HCT116 (cell line): ENCODE data around the gene MAN2B1. TPM values are rescaled to one million over a fixed set of nuclear protein-coding genes. Genes with fewer than 3 reads are reported as not detected.

Source experiments
- ATAC-seq: fragments of 200-7000 bp; cut with Tn5 transposase; 2 replicates; pipeline ENCODE4 v1.9.1; 2020; ENCODE audit warnings: mild to moderate bottlenecking, moderate library complexity
- BruUV-seq: library from RNA; stranded (reverse); fragments of 400-500 nt; replicated peaks from 2 replicates; lab custom pipeline; 2021; lab: Mats Ljungman, UMichigan
- CTCF ChIA-PET: fragments of 300-600 bp; sonication (Branson Sonifier 250); formaldehyde crosslinking; loops from one replicate; lab custom pipeline; 2021; ENCODE audit warnings: antibody characterized with exemption; lab: Charles Lee
- POLR2A ChIA-PET: fragments of 300-600, 350-600 bp; sonication (Branson Sonifier 250); formaldehyde crosslinking; loops from one replicate; lab custom pipeline; 2021; ENCODE audit warnings: antibody characterized with exemption; lab: Charles Lee
- RAD21 ChIA-PET, 2 experiments: fragments of 300-600 bp; sonication (Branson Sonifier 250); formaldehyde crosslinking; loops; one replicate each; lab custom pipeline; 2023; ENCODE audit warnings: low total read pairs in 2 of 2; ENCODE audit not compliant: uncharacterized antibody in 2 of 2, unreplicated experiment in 2 of 2, low non-redundant PET in 1 of 2; lab: Charles Lee
- DNase-seq: peaks from one replicate; pipeline ENCODE4 v3.0.0-alpha.2; 2010; ENCODE audit warnings: low read depth, low spot score
- H2AFZ ChIP-seq: fragments of 200-600 bp; shearing (Covaris generic), sonication (generic); 2 replicates; pipeline ENCODE4 v1.6.1; 2017; ENCODE audit warnings: low read depth, mixed run types, mixed read lengths, antibody characterized with exemption, low read length; ENCODE audit not compliant: poor library complexity, severe bottlenecking
- H3K27ac ChIP-seq: 2 replicates; pipeline ENCODE4 v1.5.1; 2012; ENCODE audit warnings: low read depth, low read length
- H3K27me3 ChIP-seq: fragments of 200-600 bp; sonication (generic); 2 replicates; pipeline ENCODE4 v1.6.1; 2016; ENCODE audit warnings: mixed run types, low read length, mixed read lengths; ENCODE audit not compliant: insufficient read depth
- H3K36me3 ChIP-seq, 2 experiments: fragments of 200-500 bp in 1 of 2; fragments of 200-600 bp in 1 of 2; sonication (Bioruptor generic) in 1 of 2; sonication (generic) in 1 of 2; 2 replicates each; pipeline versions ENCODE4 v1.5.1 to v1.6.1; 2014 to 2016; ENCODE audit warnings: low read length in 2 of 2, inconsistent platforms in 1 of 2, mixed read lengths in 1 of 2, mixed run types in 1 of 2; ENCODE audit not compliant: insufficient read depth in 2 of 2, control insufficient read depth in 1 of 2
- H3K4me1 ChIP-seq, 2 experiments: fragments of 200-600 bp in 1 of 2; sonication (generic) in 1 of 2; 2 replicates each; pipeline versions ENCODE4 v1.5.1 to v1.6.1; 2012 to 2017; ENCODE audit warnings: low read length in 2 of 2, inconsistent platforms in 1 of 2, mild to moderate bottlenecking in 1 of 2, mixed read lengths in 1 of 2, mixed run types in 1 of 2, moderate library complexity in 1 of 2; ENCODE audit not compliant: insufficient read depth in 2 of 2, control insufficient read depth in 1 of 2
- H3K4me2 ChIP-seq: fragments of 200-600 bp; sonication (generic); 2 replicates; pipeline ENCODE4 v1.6.1; 2017; ENCODE audit warnings: mixed run types, low read length, mixed read lengths
- H3K4me3 ChIP-seq, 2 experiments: fragments of 200-600 bp in 1 of 2; sonication (generic) in 1 of 2; replicated peaks in 1 of 2; 2 replicates each; pipeline ENCODE4 v1.5.1; 2011 to 2016; ENCODE audit warnings: low read length in 2 of 2, control low read depth in 1 of 2, low read depth in 1 of 2, mild to moderate bottlenecking in 1 of 2, mixed read lengths in 1 of 2, mixed run types in 1 of 2
- H3K79me2 ChIP-seq: fragments of 200-600 bp; sonication (generic); 2 replicates; pipeline ENCODE4 v1.6.1; 2017; ENCODE audit warnings: mild to moderate bottlenecking, mixed run types, low read length, moderate library complexity, mixed read lengths; ENCODE audit not compliant: insufficient read depth
- H3K9ac ChIP-seq: fragments of 200-600 bp; sonication (generic); 2 replicates; pipeline ENCODE4 v1.6.1; 2016; ENCODE audit warnings: low read length, mixed read lengths
- H3K9me2 ChIP-seq: fragments of 200-600 bp; sonication (generic), shearing (Covaris generic); 2 replicates; pipeline ENCODE4 v1.6.1; 2017; ENCODE audit warnings: mixed run types, mild to moderate bottlenecking, moderate library complexity; ENCODE audit not compliant: insufficient read depth
- H3K9me3 ChIP-seq, 2 experiments: fragments of 200-500 bp in 1 of 2; fragments of 200-600 bp in 1 of 2; sonication (Bioruptor generic) in 1 of 2; sonication (generic) in 1 of 2; 2 replicates each; pipeline ENCODE4 v1.6.1; 2014 to 2017; ENCODE audit warnings: low read length in 2 of 2, mixed read lengths in 2 of 2, inconsistent platforms in 1 of 2, low read depth in 1 of 2, mild to moderate bottlenecking in 1 of 2, mixed run types in 1 of 2, moderate library complexity in 1 of 2; ENCODE audit not compliant: control insufficient read depth in 1 of 2, insufficient read depth in 1 of 2
- H4K20me1 ChIP-seq: fragments of 200-600 bp; sonication (generic), shearing (Covaris generic); 2 replicates; pipeline ENCODE4 v1.6.1; 2017; ENCODE audit warnings: mixed run types, mild to moderate bottlenecking, moderate library complexity; ENCODE audit not compliant: insufficient read depth
- ATF3 ChIP-seq: IDR thresholded peaks from 2 replicates; pipeline ENCODE4 v1.6.1; 2012
- CBX3 ChIP-seq: IDR thresholded peaks from 2 replicates; pipeline ENCODE4 v1.6.1; 2012; ENCODE audit warnings: low read depth
- EGR1 ChIP-seq: IDR thresholded peaks from 2 replicates; pipeline ENCODE4 v1.6.1; 2012; ENCODE audit warnings: low read depth
- EZH2 ChIP-seq: fragments of 200-600 bp; sonication (generic); IDR thresholded peaks from 2 replicates; pipeline ENCODE4 v1.6.1; 2017; ENCODE audit warnings: antibody characterized with exemption, mixed run types
- REST ChIP-seq: IDR thresholded peaks from 2 replicates; pipeline ENCODE4 v1.6.1; 2012; ENCODE audit warnings: low read depth
- YY1 ChIP-seq: IDR thresholded peaks from 2 replicates; pipeline ENCODE4 v1.6.1; 2011; ENCODE audit warnings: low read length, low read depth, moderate library complexity, mild to moderate bottlenecking; ENCODE audit not compliant: insufficient replicate concordance; ENCODE audit errors: extremely low read depth
- ZFX ChIP-seq: fragments of 450-650 bp; IDR thresholded peaks from 2 replicates; pipeline ENCODE4 v1.6.1; 2017
- intact Hi-C: fragments of 100-400 bp; cut with micrococcal nuclease; formaldehyde crosslinking; loops from 2 replicates; pipeline ENCODE4 v1.10.0; 2022
- total RNA-seq: library from RNA; stranded (reverse); gene quantifications from one replicate; pipeline ENCODE4 v1.2.1, GENCODE V29; 2021; ENCODE audit not compliant: unreplicated experiment

The MAN2B1 gene
- total RNA-seq, 1 experiment from 2014 or later, result 48.3 TPM

- no peak for TF ChIP-seq REST
- TF ChIP-seq ZFX, result no peak
- TF ChIP-seq EZH2, result no peak
- TF ChIP-seq ATF3, result no peak
- TF ChIP-seq YY1, result no peak
- no peak for TF ChIP-seq CBX3
- no peak for TF ChIP-seq EGR1
- H3K9me3 ChIP-seq, result no peaks in the 10 kb centered on the region
- H3K4me3 ChIP-seq, result no peak overlapping the region
- H3K4me1 ChIP-seq, result peaks cover 4 to 9% of the 10 kb centered on the region in 2 experiments; a peak in 2 of 4 replicates
- no peak for DNase-seq
- intact Hi-C loops, result no loop called here
- no peaks in the 10 kb centered on the region for H3K27me3 ChIP-seq
- no peak overlapping the region for H3K27ac ChIP-seq
- H3K9ac ChIP-seq, result no peak overlapping the region
- H3K79me2 ChIP-seq, result peaks cover 2% of the 10 kb centered on the region; the same call in 1 of the 2 replicates
- RAD21 ChIA-PET, result no interaction called here
- no peaks in the 10 kb centered on the region for H3K9me2 ChIP-seq
- H3K36me3 ChIP-seq, result no peaks in the 10 kb centered on the region
- H2AFZ ChIP-seq, result no peak overlapping the region
- ATAC-seq, result no peak
- BruUV-seq, result no TSS peak
- no peak overlapping the region for H3K4me2 ChIP-seq
- POLR2A ChIA-PET, result interaction anchor here (0.5 kb wide), 1 partner anchor 72 kb away, joined by 3 read pairs; no protein-coding TSS in a partner anchor
- no peaks in the 10 kb centered on the region for H4K20me1 ChIP-seq
- CTCF ChIA-PET, result interaction anchor here (1.5 kb wide), 1 partner anchor 72 kb away, joined by 3 read pairs; no protein-coding TSS in a partner anchor
These were observed 19.3 kb upstream of the MAN2B1 start for GRCh38 chr19:12685831-12686230.
